Measurements from ENCODE around the gene FOXJ3.

Gene FOXJ3

GRCh38 chr1:42146626-42147320, 188.3 kb downstream of the FOXJ3 start:
- H3K4me3 ChIP-seq (ENCODE audit: low read depth, low read length): no peak overlapping the region
- TF ChIP-seq CTCF (IDR thresholded peaks at IDR 0.05; ENCODE audit: control insufficient read depth, extremely low read depth, insufficient read depth): peak; percentile 99
- peak; percentile 92 for DNase-seq (ENCODE audit: low read depth)

GRCh38 chr1:42145764-42146625, 189.0 kb downstream of the FOXJ3 start:
- no peak for DNase-seq (ENCODE audit: low read depth)
- no peak for TF ChIP-seq CTCF (IDR thresholded peaks at IDR 0.05; ENCODE audit: control insufficient read depth, extremely low read depth, insufficient read depth)
- no peak overlapping the region for H3K4me3 ChIP-seq (ENCODE audit: low read depth, low read length)

GRCh38 chr1:42145389-42145716, 189.7 kb downstream of the FOXJ3 start:
- no peak overlapping the region for H3K4me3 ChIP-seq (ENCODE audit: low read depth, low read length)
- no peak for TF ChIP-seq CTCF (IDR thresholded peaks at IDR 0.05; ENCODE audit: control insufficient read depth, extremely low read depth, insufficient read depth)

GRCh38 chr1:42144711-42145388, 190.2 kb downstream of the FOXJ3 start:
- DNase-seq (ENCODE audit: low read depth): no peak
- TF ChIP-seq CTCF (IDR thresholded peaks at IDR 0.05; ENCODE audit: control insufficient read depth, extremely low read depth, insufficient read depth): no peak
- H3K4me3 ChIP-seq (ENCODE audit: low read depth, low read length): no peak overlapping the region

More at GRCh38 chr1:42145389-42145716, 189.7 kb downstream of the FOXJ3 start:
- DNase-seq (ENCODE audit: low read depth): no peak

DNA sequence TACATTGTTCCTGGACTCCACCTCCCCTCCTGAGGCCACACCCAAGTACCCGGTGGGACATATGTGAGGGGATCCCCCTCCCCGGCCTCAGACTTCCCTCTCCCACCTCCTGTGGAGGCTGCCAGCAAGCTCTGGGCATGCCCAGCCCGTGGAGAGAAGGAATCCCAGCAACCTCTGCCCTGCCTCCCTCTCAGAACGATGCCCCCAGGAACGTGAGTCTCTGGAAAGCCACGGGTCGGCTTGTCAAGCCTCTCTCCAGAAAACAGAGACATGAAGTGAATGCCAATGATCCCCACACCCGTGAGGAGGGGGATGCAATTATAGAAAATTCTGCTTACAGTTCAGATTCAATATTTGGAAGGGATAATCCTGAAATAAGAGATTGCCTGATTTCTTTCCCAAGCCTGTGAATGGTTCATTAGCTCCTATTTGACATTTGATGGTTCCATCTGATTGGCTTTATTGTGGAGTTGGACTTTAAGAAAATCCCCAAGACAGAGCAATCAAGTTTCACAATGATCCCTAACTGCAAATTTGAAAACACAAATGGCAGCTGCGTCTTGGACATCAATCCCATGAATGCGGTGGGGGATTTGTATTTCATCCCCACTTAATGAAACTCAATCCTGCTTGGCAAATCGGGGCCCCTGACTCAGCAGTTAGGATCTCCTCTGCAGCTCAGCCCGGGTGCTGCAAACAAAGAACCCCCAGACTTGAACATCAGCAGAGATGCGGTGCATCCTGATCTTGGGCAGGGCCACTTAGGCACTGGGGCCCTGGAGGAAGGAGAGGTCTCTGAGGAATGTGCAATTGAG, 190.9 kb downstream of the FOXJ3 start:
- no peak overlapping the region for H3K4me3 ChIP-seq (ENCODE audit: low read depth, low read length)
- TF ChIP-seq CTCF (IDR thresholded peaks at IDR 0.05; ENCODE audit: control insufficient read depth, extremely low read depth, insufficient read depth): no peak
- no peak for DNase-seq (ENCODE audit: low read depth)

DNA sequence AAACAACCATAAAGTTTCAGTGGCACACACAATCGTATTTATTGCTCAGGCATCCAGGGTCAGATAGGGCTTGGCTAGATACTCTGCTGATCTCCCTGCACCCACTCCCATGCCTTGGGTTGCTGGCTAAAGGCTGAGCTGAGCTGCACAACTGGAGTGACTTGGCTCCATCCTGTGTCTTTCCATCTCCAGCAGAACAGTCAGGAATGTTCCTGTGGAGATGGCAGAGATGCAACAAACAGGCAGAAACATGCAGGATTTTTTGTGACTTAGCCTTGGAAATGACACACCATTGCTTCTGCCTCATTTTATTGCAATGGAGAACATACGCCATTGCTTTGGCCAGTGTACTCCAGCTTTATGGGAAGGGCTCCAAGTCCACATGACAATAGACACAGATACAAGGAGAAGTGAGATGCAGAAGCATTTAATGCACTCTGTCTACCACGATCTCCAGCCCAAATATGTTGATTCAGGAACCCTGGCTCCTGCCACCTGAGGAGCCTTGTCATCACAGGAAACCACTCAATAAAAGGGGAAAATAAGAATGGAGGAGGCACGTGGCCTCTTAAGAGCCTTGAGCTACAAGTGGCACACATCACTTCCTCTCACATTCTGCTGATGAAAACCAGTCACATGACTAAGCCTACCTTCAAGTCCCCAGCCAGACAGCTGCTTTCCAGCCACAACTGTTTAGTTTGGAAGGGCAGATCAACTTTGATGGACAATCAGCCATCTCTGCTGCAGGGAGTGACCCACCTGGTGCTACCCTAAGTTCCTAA, 191.9 kb downstream of the FOXJ3 start:
- no peak for TF ChIP-seq CTCF (IDR thresholded peaks at IDR 0.05; ENCODE audit: control insufficient read depth, extremely low read depth, insufficient read depth)
- no peak overlapping the region for H3K4me3 ChIP-seq (ENCODE audit: low read depth, low read length)
- DNase-seq (ENCODE audit: low read depth): no peak
